NCI-H1105 treated with DMSO at 0.1 percent for 48 hours (cell line): ENCODE results near the gene PRAMEF33.
"Not testable (repeated sequence)": the region's sequence is repeated elsewhere in the genome, so short reads cannot be mapped to it uniquely, and the experiment has no call there.

Source experiments
- DNase-seq: peaks from one replicate; lab custom pipeline; 2025; lab: John Stamatoyannopoulos, UW

The PRAMEF33 gene, protein sequence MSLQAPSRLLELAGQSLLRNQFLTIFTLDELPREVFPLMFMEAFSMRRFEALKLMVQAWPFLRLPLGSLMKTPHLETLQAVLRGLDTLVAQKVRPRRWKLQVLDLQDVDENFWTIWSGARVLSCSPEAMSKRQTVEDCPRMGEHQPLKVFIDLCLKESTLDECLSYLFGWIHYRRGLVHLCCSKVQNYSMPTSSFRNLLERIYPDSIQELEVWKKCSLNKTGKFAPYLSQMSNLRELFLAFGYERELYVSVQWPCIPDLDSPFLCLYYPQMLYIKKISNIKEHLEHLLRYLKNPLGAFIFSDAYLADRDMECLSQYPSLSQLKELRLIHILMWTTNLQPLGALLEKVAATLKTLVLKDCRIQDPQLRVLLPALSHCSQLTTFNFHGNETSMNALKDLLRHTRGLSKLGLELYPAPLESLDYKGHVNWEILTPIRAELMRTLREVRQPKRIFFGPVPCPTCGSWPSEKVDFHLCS

DNA sequence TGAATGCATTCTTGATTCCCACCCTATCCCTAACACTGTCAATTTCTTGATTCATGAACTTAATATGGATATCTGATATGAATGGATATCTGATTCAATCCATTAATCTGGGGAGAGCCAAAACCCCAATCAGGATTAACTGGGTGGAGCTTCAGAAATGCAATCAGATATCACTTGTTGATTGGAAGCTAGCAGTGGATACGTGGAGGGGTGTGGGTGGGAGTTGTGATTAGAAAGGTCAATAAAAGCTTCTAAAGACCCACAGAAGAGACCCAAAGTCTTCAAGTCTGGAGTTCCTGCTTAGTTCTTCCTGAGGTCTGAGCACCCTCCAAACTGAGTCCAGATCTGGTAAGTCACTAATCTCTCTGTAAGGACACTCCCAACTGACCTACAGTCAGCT is at the start of gene PRAMEF33:
Gene PRAMEF33 (plus strand): TSS at position 301 of the 400 bp plus-strand sequence. CDS start 2,416 bp downstream, outside the sequence.
- DNase-seq: not testable (repeated sequence)

DNA sequence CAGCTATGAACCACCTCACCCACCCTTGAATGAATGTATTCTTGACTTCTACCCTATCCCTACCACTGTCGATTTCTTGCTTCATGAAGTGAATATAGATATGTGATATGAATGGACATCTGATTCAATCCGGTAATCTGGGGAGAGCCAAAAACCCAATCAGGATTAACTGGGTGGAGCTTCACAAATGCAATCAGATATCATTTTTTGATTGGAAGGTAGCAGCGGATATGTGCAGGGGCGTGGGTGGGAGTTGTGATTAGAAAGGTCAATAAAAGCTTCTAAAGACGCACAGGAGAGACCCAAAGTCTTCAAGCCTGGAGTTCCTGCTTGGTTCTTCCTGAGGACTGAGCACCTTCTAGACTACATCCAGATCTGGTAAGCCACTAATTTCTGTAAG is 49.4 kb upstream of the PRAMEF33 start, which contains the start of gene PRAMEF5:
Gene PRAMEF5 (plus strand): TSS at position 301 of the 400 bp plus-strand sequence. CDS start 5,071 bp downstream, outside the sequence.
- not testable (repeated sequence) for DNase-seq

- not testable (repeated sequence) for DNase-seq
These were observed 38.2 kb upstream of the PRAMEF33 start for GRCh38 chr1:13265124-13265523.

- DNase-seq: not testable (repeated sequence)
These were observed 26.3 kb upstream of the PRAMEF33 start for GRCh38 chr1:13277016-13277415.

DNA sequence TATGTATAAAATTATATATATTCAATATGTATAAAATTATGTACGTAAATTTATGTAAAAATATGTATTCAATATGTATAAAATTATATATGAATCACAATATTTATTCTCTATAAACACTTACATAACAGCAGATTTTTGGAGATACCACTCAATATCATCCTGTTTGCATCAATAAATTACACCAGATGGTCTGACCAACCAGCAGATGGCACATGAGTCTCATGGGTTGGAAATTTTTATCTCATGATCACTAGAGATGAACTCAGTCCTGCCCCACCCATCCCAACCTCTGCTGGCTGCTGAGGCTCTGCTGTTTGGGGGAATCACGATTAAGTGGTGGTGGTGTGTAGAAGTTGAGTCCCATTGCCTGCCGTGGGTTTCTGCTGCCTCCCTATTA is 23.7 kb upstream of the PRAMEF33 start:
- DNase-seq: not testable (repeated sequence)

DNA sequence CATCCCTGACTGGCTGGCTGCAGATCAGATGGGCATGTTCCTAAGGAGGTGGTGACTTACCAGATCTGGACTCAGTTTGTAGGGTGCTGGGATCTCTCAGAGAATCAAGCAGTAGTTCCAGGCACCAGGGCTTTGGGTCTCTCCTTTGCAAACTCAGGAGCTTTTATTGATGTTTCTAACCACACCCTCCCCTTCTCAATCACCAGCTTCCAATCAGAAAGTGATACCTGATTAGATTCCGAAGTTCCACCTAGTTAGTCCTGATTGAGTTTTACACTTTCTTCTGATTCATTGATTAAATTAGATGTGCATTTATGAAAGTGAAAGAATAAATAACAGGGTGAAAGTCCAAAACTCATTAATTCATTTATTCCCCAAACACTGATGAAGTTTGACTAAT is 18.3 kb upstream of the PRAMEF33 start, which contains the start of gene PRAMEF8:
Gene PRAMEF8 (minus strand): TSS at position 101 of the 400 bp plus-strand sequence. CDS start 1,046 bp downstream, outside the sequence.
- DNase-seq: not testable (repeated sequence)

DNA sequence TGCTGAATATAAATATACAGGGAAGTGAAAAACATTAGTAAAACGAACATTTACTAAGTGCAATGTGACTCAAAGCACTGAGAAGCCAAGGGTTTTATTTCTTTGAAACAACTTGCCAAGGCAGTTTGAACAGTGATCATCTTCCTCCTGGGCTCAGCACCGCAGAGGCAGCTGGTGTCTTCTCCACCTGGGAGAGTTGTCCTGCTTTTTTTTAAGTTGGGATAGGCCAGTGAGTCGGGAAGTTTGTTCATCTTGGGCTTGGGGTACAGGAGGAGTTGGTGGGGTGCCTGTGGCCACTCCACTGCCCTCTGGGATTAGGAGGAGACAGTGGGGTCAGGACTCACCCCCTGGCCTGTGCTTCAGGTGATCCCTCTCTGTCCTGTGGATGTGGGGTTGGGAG is 14.3 kb upstream of the PRAMEF33 start:
- not testable (repeated sequence) for DNase-seq

- not testable (repeated sequence) for DNase-seq
These were observed 6.0 kb upstream of the PRAMEF33 start for GRCh38 chr1:13297216-13297931.

DNA sequence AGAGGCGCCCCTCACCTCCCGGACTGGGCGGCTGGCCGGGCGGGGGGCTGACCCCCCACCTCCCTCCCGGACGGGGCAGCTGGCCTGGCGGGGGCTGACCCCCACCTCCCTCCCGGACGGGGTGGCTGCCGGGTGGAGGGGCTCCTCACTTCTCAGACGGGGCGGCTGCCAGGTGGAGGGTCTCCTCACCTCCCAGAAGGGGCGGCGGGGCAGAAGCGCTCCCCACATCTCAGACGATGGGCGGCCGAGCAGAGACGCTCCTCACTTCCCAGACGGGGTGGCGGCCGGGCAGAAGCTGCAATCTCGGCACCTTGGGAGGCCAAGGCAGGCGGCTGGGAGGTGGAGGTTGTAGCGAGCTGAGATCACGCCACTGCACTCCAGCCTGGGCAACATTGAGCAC is 4.6 kb upstream of the PRAMEF33 start:
- DNase-seq: not testable (repeated sequence)

DNA sequence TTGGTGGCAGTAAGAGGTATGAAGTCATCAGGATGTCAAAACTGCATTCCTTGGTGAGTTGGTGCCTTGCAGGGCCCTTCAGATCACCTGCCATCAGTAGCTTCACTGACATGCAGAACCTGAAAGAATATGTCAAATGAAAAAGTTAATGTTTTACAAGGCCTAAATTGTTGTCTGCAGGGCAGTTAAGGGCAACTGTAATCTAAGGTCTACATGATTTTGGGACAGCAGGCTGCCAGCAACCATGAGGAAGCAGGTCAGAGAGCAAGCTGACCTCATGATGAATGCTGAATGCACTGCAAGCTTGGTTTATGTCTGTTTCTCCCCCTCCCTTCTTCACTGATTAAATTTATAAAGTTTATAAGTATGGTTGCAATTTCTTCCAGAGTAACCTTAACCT is 1.1 kb upstream of the PRAMEF33 start:
- not testable (repeated sequence) for DNase-seq

- not testable (repeated sequence) for DNase-seq
These were observed 11.9 kb downstream of the PRAMEF33 start, which contains the start of gene PRAMEF15 for GRCh38 chr1:13315281-13315680. PRAMEF15 (plus strand) TSS chr1:13315581; CDS start chr1:13318408, 2,827 bp downstream.

DNA sequence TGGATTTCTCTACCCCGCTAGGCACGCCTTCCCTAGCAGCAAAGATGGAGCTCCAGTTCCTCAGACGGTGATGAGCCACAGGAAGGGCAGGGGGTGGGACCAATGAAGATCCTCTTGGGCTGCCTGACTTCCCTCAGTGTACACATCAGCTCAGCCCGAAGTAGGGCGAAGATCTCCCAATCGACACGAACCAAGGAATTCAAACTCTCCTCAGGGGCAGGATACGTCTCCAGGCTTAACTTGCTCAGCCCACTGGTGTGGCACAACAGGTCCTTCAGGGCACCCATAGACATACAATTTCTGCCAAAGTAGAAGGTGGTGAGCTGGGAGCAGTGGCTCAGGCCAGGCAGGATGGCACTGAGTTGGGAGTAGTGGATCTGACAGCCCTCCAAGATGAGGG is 39.2 kb downstream of the PRAMEF33 start:
- not testable (repeated sequence) for DNase-seq

GRCh38 chr1:13347034-13347433 is 43.7 kb downstream of the PRAMEF33 start, which contains the start of gene PRAMEF14:
PRAMEF14 (minus strand) TSS chr1:13347134; CDS start chr1:13345314, 1,820 bp downstream.
- DNase-seq: not testable (repeated sequence)

GRCh38 chr1:13353476-13353875 is 50.1 kb downstream of the PRAMEF33 start:
- DNase-seq: not testable (repeated sequence)

DNA sequence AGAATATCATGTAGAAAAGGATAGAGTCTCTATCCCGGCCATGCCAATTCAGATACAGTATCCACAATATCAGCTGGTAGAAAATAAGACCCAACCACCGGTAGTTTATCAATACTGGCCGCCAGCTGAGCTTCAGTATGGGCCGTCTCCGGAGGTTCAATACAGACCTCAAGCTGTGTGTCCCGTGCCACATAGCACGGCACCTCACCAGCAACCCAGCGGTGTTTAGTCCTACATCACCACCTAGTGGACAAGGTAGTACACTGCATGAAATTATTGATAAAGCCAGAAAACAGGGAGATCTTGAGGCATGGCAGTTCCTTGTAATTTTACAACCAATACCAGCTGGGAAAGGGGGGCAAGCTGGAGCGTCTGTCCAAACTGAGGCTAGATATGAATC is 51.1 kb downstream of the PRAMEF33 start:
- not testable (repeated sequence) for DNase-seq

GRCh38 chr1:13356774-13357173 is 53.4 kb downstream of the PRAMEF33 start:
- peak; percentile 43 for DNase-seq
